Psoas muscle (tissue), 8 donors: Measurements from ENCODE around the gene GALNT9. TPM values are rescaled to one million over a fixed set of nuclear protein-coding genes. Genes with fewer than 3 reads are reported as not detected.
A peak's percentile ranks its signal among the peaks of the same experiment; 100 is the strongest.

ENCODE experiments used
- ATAC-seq, 4 donors: fragments of 200-7000 bp; cut with Tn5 transposase; one replicate each; pipeline ENCODE4 v1.9.1; 2020; ENCODE audit warnings: moderate library complexity in 3 of 4, mild to moderate bottlenecking in 2 of 4
- DNase-seq, 2 donors: peaks; one replicate each; pipeline ENCODE4 v3.0.0-alpha.2; 2020
- H3K27ac ChIP-seq: fragments of 200-600 bp; one replicate; pipeline ENCODE4 v1.8.0; 2022
- H3K27me3 ChIP-seq, 3 donors: fragments of 200-600 bp in 1 of 3; one replicate each; pipeline versions ENCODE4 v1.6.1 to v1.8.0; 2013 to 2022; ENCODE audit warnings: low read length in 2 of 3, mild to moderate bottlenecking in 2 of 3, moderate library complexity in 1 of 3; ENCODE audit not compliant: insufficient read depth in 3 of 3
- H3K36me3 ChIP-seq, 2 donors: fragments of 200-600 bp in 1 of 2; one replicate each; pipeline versions ENCODE4 v1.6.1 to v1.8.0; 2013 to 2022; ENCODE audit warnings: low read depth in 1 of 2, mild to moderate bottlenecking in 1 of 2, moderate library complexity in 1 of 2; ENCODE audit not compliant: insufficient read depth in 1 of 2
- H3K4me1 ChIP-seq: fragments of 200-600 bp; one replicate; pipeline ENCODE4 v1.8.0; 2022
- H3K4me3 ChIP-seq: fragments of 200-600 bp; one replicate; pipeline ENCODE4 v1.8.0; 2022; ENCODE audit warnings: mild to moderate bottlenecking
- H3K9me3 ChIP-seq: fragments of 200-600 bp; one replicate; pipeline ENCODE4 v1.8.0; 2022
- WGBS, 3 donors: extraction: QIAGEN DNeasy Blood & Tissue Kit; methylation state at CpG; one replicate each; pipeline versions ENCODE4 v1.1.6 to v1.1.7; 2013; 5-methylcytosine and 5-hydroxymethylcytosine counted together
- intact Hi-C, 2 donors: fragments of 100-400 bp; cut with DNase I; formaldehyde crosslinking; loops; one replicate each; pipeline versions ENCODE4 v1.11.0 to v1.14.2; 2022
- polyA plus RNA-seq, 3 donors: library from polyadenylated mRNA; stranded (reverse); fragments of 200-250 nt; gene quantifications; one replicate each; pipeline ENCODE4 v1.2.3, GENCODE V29; 2013
- total RNA-seq, 4 donors: library from RNA; stranded (reverse); fragmentation: NEBNext Ultra II Directional in 2 of 4; extraction: Animal tissue kit (Norgen Biotek cat#: 25700) in 2 of 4; gene quantifications; one replicate each; pipeline versions ENCODE4 v1.2.1 to v1.2.4, GENCODE V29; 2021 to 2023
- TF ChIP-seq, protein P1 (sequence below): fragments of 200-600 bp; IDR thresholded peaks from one replicate; pipeline ENCODE4 v1.8.0; 2022; ENCODE audit warnings: antibody characterized with exemption
- donor health status: healthy with polysubstance abuse.
- donor health status: DM: no; HTN: no; CAD: no; lungs with moderate emphysema.
- donor health status: Bipolar disorder and iron deficiency.
- donor health status: healthy.
- donor health status: DM: yes; HTN: yes; CAD: no.
- donor health status: DM: no; HTN: no; CAD: no.
- donor health status: DM: no; HTN: no; CAD: no.
- donor health status: DM: yes; HTN: yes; CAD: no.

The GALNT9 gene
- total and polyA plus RNA-seq, 7 donors, result 0.01 to 0.21 (median 0.08) TPM; not detected in 4

DNA sequence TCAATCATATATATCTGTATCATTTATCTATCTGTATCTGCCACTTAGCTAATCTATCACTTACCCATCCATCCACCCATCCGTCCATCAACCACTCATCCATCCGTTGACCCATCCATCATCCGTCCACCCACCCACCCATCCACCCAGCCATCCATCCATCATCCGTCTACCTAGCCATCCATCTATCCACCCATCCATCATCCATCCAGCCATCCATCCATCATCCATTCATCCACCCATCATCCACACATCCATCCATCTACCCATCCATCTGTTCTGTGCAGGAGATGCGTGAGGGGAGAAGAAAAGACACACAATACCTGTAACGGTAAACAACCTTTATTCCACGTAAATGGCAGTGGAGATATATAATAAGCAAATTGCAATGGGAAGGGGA is 165.0 kb downstream of the GALNT9 start:
- Histone ChIP-seq H3K27ac (no peak overlapping the region), H3K4me3 (no peak overlapping the region), H3K27me3 (peaks cover 0 to 37% (median 20%) of the 10 kb centered on the region in 3 donors), H3K36me3 (no peaks in the 10 kb centered on the region), H3K9me3 (no peaks in the 10 kb centered on the region), H3K4me1 (no peaks in the 10 kb centered on the region)
- TF ChIP-seq, protein P1, sequence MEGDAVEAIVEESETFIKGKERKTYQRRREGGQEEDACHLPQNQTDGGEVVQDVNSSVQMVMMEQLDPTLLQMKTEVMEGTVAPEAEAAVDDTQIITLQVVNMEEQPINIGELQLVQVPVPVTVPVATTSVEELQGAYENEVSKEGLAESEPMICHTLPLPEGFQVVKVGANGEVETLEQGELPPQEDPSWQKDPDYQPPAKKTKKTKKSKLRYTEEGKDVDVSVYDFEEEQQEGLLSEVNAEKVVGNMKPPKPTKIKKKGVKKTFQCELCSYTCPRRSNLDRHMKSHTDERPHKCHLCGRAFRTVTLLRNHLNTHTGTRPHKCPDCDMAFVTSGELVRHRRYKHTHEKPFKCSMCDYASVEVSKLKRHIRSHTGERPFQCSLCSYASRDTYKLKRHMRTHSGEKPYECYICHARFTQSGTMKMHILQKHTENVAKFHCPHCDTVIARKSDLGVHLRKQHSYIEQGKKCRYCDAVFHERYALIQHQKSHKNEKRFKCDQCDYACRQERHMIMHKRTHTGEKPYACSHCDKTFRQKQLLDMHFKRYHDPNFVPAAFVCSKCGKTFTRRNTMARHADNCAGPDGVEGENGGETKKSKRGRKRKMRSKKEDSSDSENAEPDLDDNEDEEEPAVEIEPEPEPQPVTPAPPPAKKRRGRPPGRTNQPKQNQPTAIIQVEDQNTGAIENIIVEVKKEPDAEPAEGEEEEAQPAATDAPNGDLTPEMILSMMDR, result no peak
- intact Hi-C loops, result no loop called here
- ATAC-seq (no peak), DNase-seq (no peak)
- 82 to 84% (median 84%) methylated on average over 7 of the region's 7 CpGs for WGBS, 3 donors

DNA sequence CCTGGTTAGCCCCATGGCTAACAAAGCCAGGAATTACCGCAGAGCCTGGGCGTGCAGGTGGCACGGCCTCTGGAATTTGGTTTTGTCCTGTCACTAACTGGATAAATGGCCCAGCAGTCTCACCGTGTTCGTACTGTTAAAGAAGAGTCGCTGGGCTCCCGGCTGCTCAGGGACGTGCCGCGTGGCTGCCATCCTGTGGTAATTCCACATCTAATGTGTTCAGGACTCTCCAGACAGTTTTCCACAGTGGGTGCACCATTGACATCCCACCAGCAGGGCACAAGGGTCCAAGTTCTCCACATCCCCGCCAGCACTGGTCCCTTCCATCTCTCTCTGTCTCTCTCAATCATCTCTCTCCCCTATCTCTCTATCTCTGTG is 165.5 kb downstream of the GALNT9 start:
- peak in 1 of 4 donors; percentile 36 for ATAC-seq
- DNase-seq, result peak; percentile 12 to 44
- Histone ChIP-seq H3K27me3 (peaks cover 0 to 34% (median 20%) of the 10 kb centered on the region in 3 donors), H3K27ac (no peak overlapping the region), H3K9me3 (no peaks in the 10 kb centered on the region), H3K36me3 (no peaks in the 10 kb centered on the region), H3K4me3 (no peak overlapping the region), H3K4me1 (no peaks in the 10 kb centered on the region)
- intact Hi-C loops, result no loop called here
- WGBS, 3 donors, result 39 to 49% (median 42%) methylated on average over 11 of the region's 11 CpGs
- TF ChIP-seq, protein P1, result no peak

DNA sequence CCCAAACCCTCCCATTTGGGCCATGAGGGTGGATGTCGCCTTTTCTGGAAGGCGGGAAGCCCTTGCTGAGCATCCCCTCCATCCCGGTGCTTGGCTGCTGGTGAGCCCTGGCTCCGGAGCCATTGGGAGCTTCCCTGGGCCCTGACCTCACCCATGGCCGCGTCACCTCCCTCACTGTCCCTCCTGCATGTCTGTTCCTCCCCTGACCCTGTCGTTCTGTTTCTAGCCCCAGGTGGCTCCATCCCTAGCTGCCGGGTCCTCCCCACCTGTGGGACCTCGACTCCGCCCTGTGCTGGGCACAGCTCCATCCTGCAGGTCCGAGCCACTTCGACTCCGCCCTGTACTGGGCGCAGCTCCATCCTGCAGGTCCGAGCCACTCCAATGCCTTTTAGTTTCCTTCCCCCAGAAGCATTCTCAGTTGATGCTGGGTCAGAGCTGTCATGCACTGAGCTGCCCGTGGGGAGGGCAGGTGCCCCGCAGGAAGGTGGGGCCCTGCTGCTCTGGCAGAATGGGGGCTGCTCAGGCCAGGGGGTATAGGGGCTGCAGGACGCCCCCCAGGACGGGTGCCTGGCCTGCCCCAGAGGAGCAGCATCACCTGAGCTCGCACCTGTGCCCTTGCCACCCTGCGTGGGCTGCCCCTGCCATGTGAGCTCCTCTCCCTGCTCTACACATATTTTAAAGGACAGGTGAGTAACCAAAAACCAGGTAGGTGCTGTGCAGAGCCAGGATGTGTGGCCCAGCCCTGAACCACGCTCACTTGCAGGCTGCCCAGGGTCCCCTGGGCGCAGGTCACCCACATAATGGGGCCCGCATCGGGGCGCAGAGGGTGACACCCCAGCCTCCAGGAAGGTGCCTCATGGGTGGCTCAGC is 166.1 kb downstream of the GALNT9 start:
- H3K4me3 ChIP-seq, result no peak overlapping the region
- ATAC-seq, result peak in 3 of 4 donors; percentile 20 to 34 (median 24)
- DNase-seq, result peak; percentile 14 to 42
- WGBS, 3 donors, result 43 to 50% (median 45%) methylated on average over 24 to 26 of the region's 26 CpGs
- TF ChIP-seq, protein P1, result no peak
- H3K27ac ChIP-seq, result no peak overlapping the region
- no peaks in the 10 kb centered on the region for H3K36me3 ChIP-seq
- H3K4me1 ChIP-seq, result no peaks in the 10 kb centered on the region
- intact Hi-C loops, result no loop called here
- H3K9me3 ChIP-seq, result no peaks in the 10 kb centered on the region
- H3K27me3 ChIP-seq, result peaks cover 0 to 28% (median 17%) of the 10 kb centered on the region in 3 donors

DNA sequence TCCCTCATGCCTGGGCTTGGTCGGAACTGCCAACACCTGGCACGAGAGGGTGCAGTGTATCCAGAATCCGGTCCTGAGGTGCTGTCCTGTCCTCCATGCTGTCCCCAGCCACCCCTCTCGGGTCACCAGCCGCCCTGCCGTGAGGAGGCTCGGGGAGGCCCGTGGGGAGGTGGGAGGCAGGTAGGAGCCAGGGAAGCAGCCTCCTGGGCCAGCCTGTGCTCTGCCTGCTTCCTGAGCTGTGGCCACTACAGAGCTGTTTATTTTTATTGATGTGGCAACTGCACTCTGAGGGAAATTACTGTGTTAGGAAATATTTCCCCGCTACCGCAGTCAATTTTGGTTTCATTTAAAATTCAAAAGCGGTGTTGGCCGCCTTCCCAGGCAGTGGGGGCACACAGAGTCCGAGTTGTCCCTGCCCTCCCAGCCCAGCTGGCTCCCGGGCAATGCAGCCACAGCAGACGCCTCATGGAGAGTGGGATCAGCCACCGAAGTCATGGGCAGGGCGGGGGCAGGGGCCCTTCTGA is 166.8 kb downstream of the GALNT9 start:
- Histone ChIP-seq H3K4me3 (no peak overlapping the region), H3K27me3 (peaks cover 0 to 28% (median 17%) of the 10 kb centered on the region in 3 donors), H3K4me1 (no peaks in the 10 kb centered on the region), H3K27ac (no peak overlapping the region), H3K36me3 (no peaks in the 10 kb centered on the region), H3K9me3 (no peaks in the 10 kb centered on the region)
- peak in 2 of 4 donors; percentile 13 to 36 for ATAC-seq
- 5 to 10% (median 8%) methylated on average over 17 of the region's 17 CpGs for WGBS, 3 donors
- peak; percentile 32 to 60 for DNase-seq
- TF ChIP-seq, protein P1, result no peak
- intact Hi-C loops, result no loop called here
